ENCODE results near the gene PDRG1.

Gene PDRG1

GRCh38 chr20:31972471-31973021, 20.7 kb upstream of the PDRG1 start:
- peak overlapping the region; percentile 0 for H3K4me2 ChIP-seq (ENCODE audit: low read length, poor library complexity, severe bottlenecking)
- no peak overlapping the region for H2AK5ac ChIP-seq (ENCODE audit: low read length, severe bottlenecking)
- peak overlapping the region; percentile 2 for H3K27ac ChIP-seq (ENCODE audit: low read length, poor library complexity, severe bottlenecking)
- H3K9ac ChIP-seq (ENCODE audit: low read length), result no peak overlapping the region
- no peak overlapping the region for H4K8ac ChIP-seq (ENCODE audit: low read length)
- no peaks in the 10 kb centered on the region for H3K9me3 ChIP-seq (ENCODE audit: control insufficient read depth, low read length)
- H3K18ac ChIP-seq (ENCODE audit: low read depth in 1 of 2, low read length in 2 of 2), result no peak overlapping the region
- peaks cover 22% of the 10 kb centered on the region for H3K4me1 ChIP-seq (ENCODE audit: control insufficient read depth, insufficient read depth, low read depth, low read length)
- no peak overlapping the region for H3K4ac ChIP-seq (ENCODE audit: low read depth in 1 of 2, low read length in 2 of 2)
- H3K36me3 ChIP-seq (ENCODE audit: control insufficient read depth in 1 of 2, insufficient read depth in 2 of 2, low read depth in 1 of 2, low read length in 2 of 2), result no peaks in the 10 kb centered on the region
- no peak overlapping the region for H2BK12ac ChIP-seq (ENCODE audit: low read length in 2 of 2)
- no peaks in the 10 kb centered on the region for H3K79me1 ChIP-seq (replicated peaks; ENCODE audit: low read length, poor library complexity, severe bottlenecking)
- DNase-seq, result no peak
- H3K14ac ChIP-seq (ENCODE audit: low read length in 2 of 2), result no peak overlapping the region
- H2AFZ ChIP-seq (ENCODE audit: low read depth, low read length), result no peak overlapping the region
- no peak overlapping the region for H2BK120ac ChIP-seq (ENCODE audit: low read depth, low read length)
- H3K27me3 ChIP-seq (ENCODE audit: control insufficient read depth in 1 of 2, insufficient read depth in 1 of 2, low read length in 2 of 2), result peaks cover 76 to 83% of the 10 kb centered on the region in 2 experiments
- 24% methylated on average over 4 of the region's 4 CpGs for WGBS
- H3K23ac ChIP-seq (ENCODE audit: low read length in 2 of 2), result no peak overlapping the region
- H3K4me3 ChIP-seq (ENCODE audit: insufficient read depth in 1 of 2, low read depth in 1 of 2, low read length in 2 of 2), result no peak overlapping the region
- no peak overlapping the region for H2BK5ac ChIP-seq (ENCODE audit: low read depth, low read length, poor library complexity, severe bottlenecking)
- H2BK15ac ChIP-seq (ENCODE audit: low read depth, poor library complexity, severe bottlenecking), result no peak overlapping the region
- H4K91ac ChIP-seq (ENCODE audit: low read length), result no peak overlapping the region

GRCh38 chr20:31969991-31970390, 18.1 kb upstream of the PDRG1 start:
- no peak overlapping the region for H3K14ac ChIP-seq (ENCODE audit: low read length in 2 of 2)
- no peak overlapping the region for H2BK12ac ChIP-seq (ENCODE audit: low read length in 2 of 2)
- peaks cover 81 to 87% of the 10 kb centered on the region in 2 experiments for H3K27me3 ChIP-seq (ENCODE audit: control insufficient read depth in 1 of 2, insufficient read depth in 1 of 2, low read length in 2 of 2)
- no peak overlapping the region for H2BK120ac ChIP-seq (ENCODE audit: low read depth, low read length)
- no peak overlapping the region for H4K8ac ChIP-seq (ENCODE audit: low read length)
- no peak overlapping the region for H3K23ac ChIP-seq (ENCODE audit: low read length in 2 of 2)
- H2BK5ac ChIP-seq (ENCODE audit: low read depth, low read length, poor library complexity, severe bottlenecking), result no peak overlapping the region
- H3K4me1 ChIP-seq (ENCODE audit: control insufficient read depth, insufficient read depth, low read depth, low read length), result peaks cover 20% of the 10 kb centered on the region
- WGBS, result 80% methylated on average over 3 of the region's 5 CpGs
- no peak overlapping the region for H3K4ac ChIP-seq (ENCODE audit: low read depth in 1 of 2, low read length in 2 of 2)
- no peak overlapping the region for H3K18ac ChIP-seq (ENCODE audit: low read depth in 1 of 2, low read length in 2 of 2)
- H3K9ac ChIP-seq (ENCODE audit: low read length), result no peak overlapping the region
- no peaks in the 10 kb centered on the region for H3K79me1 ChIP-seq (replicated peaks; ENCODE audit: low read length, poor library complexity, severe bottlenecking)
- H3K4me2 ChIP-seq (ENCODE audit: low read length, poor library complexity, severe bottlenecking), result no peak overlapping the region
- H3K27ac ChIP-seq (ENCODE audit: low read length, poor library complexity, severe bottlenecking), result no peak overlapping the region
- no peak for DNase-seq
- H4K91ac ChIP-seq (ENCODE audit: low read length), result no peak overlapping the region
- H2AK5ac ChIP-seq (ENCODE audit: low read length, severe bottlenecking), result no peak overlapping the region
- H3K4me3 ChIP-seq (ENCODE audit: insufficient read depth in 1 of 2, low read depth in 1 of 2, low read length in 2 of 2), result no peak overlapping the region
- no peaks in the 10 kb centered on the region for H3K9me3 ChIP-seq (ENCODE audit: control insufficient read depth, low read length)
- H2AFZ ChIP-seq (ENCODE audit: low read depth, low read length), result no peak overlapping the region
- no peak overlapping the region for H2BK15ac ChIP-seq (ENCODE audit: low read depth, poor library complexity, severe bottlenecking)
- H3K36me3 ChIP-seq (ENCODE audit: control insufficient read depth in 1 of 2, insufficient read depth in 2 of 2, low read depth in 1 of 2, low read length in 2 of 2), result no peaks in the 10 kb centered on the region

- Histone ChIP-seq H3K4me1 (ENCODE audit: control insufficient read depth, insufficient read depth, low read depth, low read length) (peaks cover 18% of the 10 kb centered on the region), H3K27ac (ENCODE audit: low read length, poor library complexity, severe bottlenecking) (no peak overlapping the region), H3K4ac (ENCODE audit: low read depth in 1 of 2, low read length in 2 of 2) (no peak overlapping the region), H3K9me3 (ENCODE audit: control insufficient read depth, low read length) (no peaks in the 10 kb centered on the region), H3K27me3 (ENCODE audit: control insufficient read depth in 1 of 2, insufficient read depth in 1 of 2, low read length in 2 of 2) (peaks cover 83 to 90% of the 10 kb centered on the region in 2 experiments), H3K4me2 (ENCODE audit: low read length, poor library complexity, severe bottlenecking) (peak overlapping the region; percentile 66), H4K91ac (ENCODE audit: low read length) (no peak overlapping the region), H2BK120ac (ENCODE audit: low read depth, low read length) (no peak overlapping the region), H2BK12ac (ENCODE audit: low read length in 2 of 2) (no peak overlapping the region), H3K79me1 (replicated peaks; ENCODE audit: low read length, poor library complexity, severe bottlenecking) (no peaks in the 10 kb centered on the region), H3K18ac (ENCODE audit: low read depth in 1 of 2, low read length in 2 of 2) (no peak overlapping the region), H2BK5ac (ENCODE audit: low read depth, low read length, poor library complexity, severe bottlenecking) (no peak overlapping the region), H3K36me3 (ENCODE audit: control insufficient read depth in 1 of 2, insufficient read depth in 2 of 2, low read depth in 1 of 2, low read length in 2 of 2) (no peaks in the 10 kb centered on the region), H3K9ac (ENCODE audit: low read length) (no peak overlapping the region), H4K8ac (ENCODE audit: low read length) (no peak overlapping the region), H3K23ac (ENCODE audit: low read length in 2 of 2) (no peak overlapping the region), H2AFZ (ENCODE audit: low read depth, low read length) (no peak overlapping the region), H3K14ac (ENCODE audit: low read length in 2 of 2) (no peak overlapping the region), H2AK5ac (ENCODE audit: low read length, severe bottlenecking) (no peak overlapping the region), H3K4me3 (ENCODE audit: insufficient read depth in 1 of 2, low read depth in 1 of 2, low read length in 2 of 2) (peak overlapping the region in 1 of 2 experiments; percentile 1), H2BK15ac (ENCODE audit: low read depth, poor library complexity, severe bottlenecking) (no peak overlapping the region)
- WGBS, result 6% methylated on average over 35 of the region's 57 CpGs
- peak; percentile 76 for DNase-seq
Observed at GRCh38 chr20:31968291-31969126, 16.7 kb upstream of the PDRG1 start.

GRCh38 chr20:31967830-31968249, 16.0 kb upstream of the PDRG1 start, which contains the start of gene XKR7:
XKR7 (plus strand) TSS chr20:31968151; CDS start chr20:31968176, 25 bp downstream.
- no peaks in the 10 kb centered on the region for H3K9me3 ChIP-seq (ENCODE audit: control insufficient read depth, low read length)
- no peak within 1 kb of the TSS for H3K9ac ChIP-seq (ENCODE audit: low read length)
- H3K23ac ChIP-seq (ENCODE audit: low read length in 2 of 2), result no peak within 1 kb of the TSS
- no peak for DNase-seq
- no peak within 1 kb of the TSS for H4K8ac ChIP-seq (ENCODE audit: low read length)
- H3K36me3 ChIP-seq (ENCODE audit: control insufficient read depth in 1 of 2, insufficient read depth in 2 of 2, low read depth in 1 of 2, low read length in 2 of 2), result no peaks in the 10 kb centered on the region
- no peak within 1 kb of the TSS for H4K91ac ChIP-seq (ENCODE audit: low read length)
- H3K27me3 ChIP-seq (ENCODE audit: control insufficient read depth in 1 of 2, insufficient read depth in 1 of 2, low read length in 2 of 2), result peaks cover 84 to 89% of the 10 kb centered on the region in 2 experiments
- peaks cover 14% of the 10 kb centered on the region for H3K4me1 ChIP-seq (ENCODE audit: control insufficient read depth, insufficient read depth, low read depth, low read length)
- no peak within 1 kb of the TSS for H3K14ac ChIP-seq (ENCODE audit: low read length in 2 of 2)
- no peak within 1 kb of the TSS for H2AFZ ChIP-seq (ENCODE audit: low read depth, low read length)
- WGBS, result 1% methylated on average over 27 of the region's 38 CpGs
- peak within 1 kb of the TSS; percentile 66 for H3K4me2 ChIP-seq (ENCODE audit: low read length, poor library complexity, severe bottlenecking)
- H3K18ac ChIP-seq (ENCODE audit: low read depth in 1 of 2, low read length in 2 of 2), result no peak within 1 kb of the TSS
- H2BK15ac ChIP-seq (ENCODE audit: low read depth, poor library complexity, severe bottlenecking), result no peak within 1 kb of the TSS
- no peak within 1 kb of the TSS for H3K4ac ChIP-seq (ENCODE audit: low read depth in 1 of 2, low read length in 2 of 2)
- peak within 1 kb of the TSS in 1 of 2 experiments; percentile 44 for H3K4me3 ChIP-seq (ENCODE audit: insufficient read depth in 1 of 2, low read depth in 1 of 2, low read length in 2 of 2)
- H3K79me1 ChIP-seq (replicated peaks; ENCODE audit: low read length, poor library complexity, severe bottlenecking), result no peaks in the 10 kb centered on the region
- no peak within 1 kb of the TSS for H2BK120ac ChIP-seq (ENCODE audit: low read depth, low read length)
- H2BK12ac ChIP-seq (ENCODE audit: low read length in 2 of 2), result no peak within 1 kb of the TSS
- H3K27ac ChIP-seq (ENCODE audit: low read length, poor library complexity, severe bottlenecking), result no peak within 1 kb of the TSS
- no peak within 1 kb of the TSS for H2AK5ac ChIP-seq (ENCODE audit: low read length, severe bottlenecking)
- H2BK5ac ChIP-seq (ENCODE audit: low read depth, low read length, poor library complexity, severe bottlenecking), result no peak within 1 kb of the TSS

Data from mesenchymal stem cell (in vitro differentiated cells and primary cell).